Skin of body (tissue), 2 donors: ENCODE measurements around the gene KLHL20. TPM values are rescaled to one million over a fixed set of nuclear protein-coding genes. Genes with fewer than 3 reads are reported as not detected.
A peak's percentile ranks its signal among the peaks of the same experiment; 100 is the strongest.
"Not testable (repeated sequence)": the region's sequence is repeated elsewhere in the genome, so short reads cannot be mapped to it uniquely, and the experiment has no call there.

ENCODE experiments used
- DNase-seq: peaks from one replicate; lab custom pipeline; 2025; lab: John Stamatoyannopoulos, UW
- total RNA-seq: library from RNA; depleted of rRNA; stranded (reverse); fragments of >200 nt; gene quantifications from one replicate; pipeline ENCODE4 v1.2.3, GENCODE V29; 2014

KLHL20 gene
- 31.1 TPM for total RNA-seq

GRCh38 chr1:173714759-173715537 is at the start of gene KLHL20:
Gene KLHL20, plus strand, starts transcription at chr1:173714981. Its CDS starts 1,063 bp downstream, at chr1:173716044.
- DNase-seq: peak; percentile 84

- DNase-seq: no peak
Observed at GRCh38 chr1:173666646-173667045, 48.1 kb upstream of the KLHL20 start.

- DNase-seq: peak; percentile 6
Observed at GRCh38 chr1:173669491-173669941, 45.3 kb upstream of the KLHL20 start, which contains the start of gene ANKRD45. Gene ANKRD45, minus strand, starts transcription at chr1:173669851. Its CDS starts 10,433 bp downstream, at chr1:173659418.

GRCh38 chr1:173674496-173674895 is 40.3 kb upstream of the KLHL20 start:
- DNase-seq: not testable (repeated sequence)

- DNase-seq: not testable (repeated sequence)
Observed at GRCh38 chr1:173680152-173680551, 34.6 kb upstream of the KLHL20 start.

- no peak for DNase-seq
Observed at GRCh38 chr1:173682184-173682583, 32.6 kb upstream of the KLHL20 start.

- DNase-seq: not testable (repeated sequence)
Observed at GRCh38 chr1:173683838-173684237, 30.9 kb upstream of the KLHL20 start.

- not testable (repeated sequence) for DNase-seq
Observed at GRCh38 chr1:173685121-173685520, 29.7 kb upstream of the KLHL20 start.

GRCh38 chr1:173688300-173688699 is 26.5 kb upstream of the KLHL20 start:
- DNase-seq: no peak

GRCh38 chr1:173693238-173693637 is 21.5 kb upstream of the KLHL20 start:
- no peak for DNase-seq

- DNase-seq: not testable (repeated sequence)
Observed at GRCh38 chr1:173701299-173701698, 13.5 kb upstream of the KLHL20 start.

GRCh38 chr1:173702736-173703135 is 12.0 kb upstream of the KLHL20 start:
- DNase-seq: no peak

GRCh38 chr1:173705117-173705516 is 9.7 kb upstream of the KLHL20 start:
- DNase-seq: no peak

GRCh38 chr1:173708787-173709186 is 6.0 kb upstream of the KLHL20 start:
- DNase-seq: no peak

- DNase-seq: peak; percentile 39
Observed at GRCh38 chr1:173714441-173714758, 381 bp upstream of the KLHL20 start.

- peak; percentile 40 for DNase-seq
Observed at GRCh38 chr1:173715538-173715844, 710 bp downstream of the KLHL20 start.

- no peak for DNase-seq
Observed at GRCh38 chr1:173717238-173717637, 2.5 kb downstream of the KLHL20 start.

- not testable (repeated sequence) for DNase-seq
Observed at GRCh38 chr1:173731331-173731730, 16.6 kb downstream of the KLHL20 start.

GRCh38 chr1:173733912-173734311 is 19.1 kb downstream of the KLHL20 start:
- DNase-seq: no peak

- not testable (repeated sequence) for DNase-seq
Observed at GRCh38 chr1:173736104-173736503, 21.3 kb downstream of the KLHL20 start.

- no peak for DNase-seq
Observed at GRCh38 chr1:173742203-173742886, 27.6 kb downstream of the KLHL20 start.

- no peak for DNase-seq
Observed at GRCh38 chr1:173744651-173745050, 29.9 kb downstream of the KLHL20 start.

GRCh38 chr1:173749137-173749536 is 34.4 kb downstream of the KLHL20 start:
- DNase-seq: no peak
